HFFc6 (cell line): ENCODE measurements around the gene HOXB2. TPM values are rescaled to one million over a fixed set of nuclear protein-coding genes. Genes with fewer than 3 reads are reported as not detected.

Experiments
- DNase-seq: peaks from one replicate; pipeline ENCODE4 v3.0.0-alpha.2; 2018
- H3K27ac Mint-ChIP-seq: 2 replicates; pipeline ENCODE4 v1.8.0; 2020; ENCODE audit warnings: mild to moderate bottlenecking, mixed read lengths
- H3K27me3 Mint-ChIP-seq: 2 replicates; pipeline ENCODE4 v1.8.0; 2021; ENCODE audit warnings: mild to moderate bottlenecking, moderate library complexity, mixed read lengths; ENCODE audit not compliant: insufficient read depth
- H3K36me3 Mint-ChIP-seq: 2 replicates; pipeline ENCODE4 v1.8.0; 2021; ENCODE audit warnings: low read depth, mixed read lengths
- H3K4me1 Mint-ChIP-seq: 2 replicates; pipeline ENCODE4 v1.8.0; 2020; ENCODE audit warnings: low read depth, mixed read lengths
- H3K4me3 Mint-ChIP-seq: 2 replicates; pipeline ENCODE4 v1.8.0; 2020; ENCODE audit warnings: mild to moderate bottlenecking, moderate library complexity, mixed read lengths
- H3K9me3 Mint-ChIP-seq: 2 replicates; pipeline ENCODE4 v1.8.0; 2020; ENCODE audit warnings: mild to moderate bottlenecking, mixed read lengths
- CTCF ChIP-seq: fragments of 200-600 bp; sonication (generic); IDR thresholded peaks from 2 replicates; pipeline ENCODE4 v1.5.0; 2021; ENCODE audit warnings: antibody characterized with exemption, mild to moderate bottlenecking
- total RNA-seq, 6 experiments: library from RNA; stranded (reverse); fragmentation: NEBNext Ultra II Directional; extraction: Animal tissue kit (Norgen Biotek cat#: 25700); gene quantifications; 2 replicates in 1 of 6; 3 replicates in 5 of 6; pipeline ENCODE4 v1.2.3, GENCODE V29; 2021

The HOXB2 gene
- total RNA-seq, 6 experiments from 2014 or later, result not detected

- Mint-ChIP-seq H3K9me3 (no peaks in the 10 kb centered on the region), H3K4me1 (no peaks in the 10 kb centered on the region; the same call in 1 of the 2 replicates), H3K27ac (no peak overlapping the region), H3K27me3 (peaks cover 56% of the 10 kb centered on the region), H3K4me3 (no peak overlapping the region), H3K36me3 (no peaks in the 10 kb centered on the region)
- no peak for DNase-seq
- no peak for TF ChIP-seq CTCF
Observed at GRCh38 chr17:48519427-48519826, 25.5 kb downstream of the HOXB2 start.

- H3K4me1 Mint-ChIP-seq, result no peaks in the 10 kb centered on the region; the same call in 1 of the 2 replicates
- no peaks in the 10 kb centered on the region for H3K36me3 Mint-ChIP-seq
- peaks cover 62% of the 10 kb centered on the region for H3K27me3 Mint-ChIP-seq
- H3K27ac Mint-ChIP-seq, result no peak overlapping the region
- DNase-seq, result no peak
- no peaks in the 10 kb centered on the region for H3K9me3 Mint-ChIP-seq
- TF ChIP-seq CTCF, result no peak
- H3K4me3 Mint-ChIP-seq, result no peak overlapping the region
Observed at GRCh38 chr17:48517478-48517877, 27.4 kb downstream of the HOXB2 start.

- no peaks in the 10 kb centered on the region; the same call in 1 of the 2 replicates for H3K4me1 Mint-ChIP-seq
- H3K27ac Mint-ChIP-seq, result no peak overlapping the region
- peaks cover 55% of the 10 kb centered on the region for H3K27me3 Mint-ChIP-seq
Observed at GRCh38 chr17:48515925-48516900, 28.7 kb downstream of the HOXB2 start.

GRCh38 chr17:48514477-48514876, 30.4 kb downstream of the HOXB2 start:
- no peak for TF ChIP-seq CTCF
- no peaks in the 10 kb centered on the region for H3K36me3 Mint-ChIP-seq
- no peak overlapping the region for H3K4me3 Mint-ChIP-seq
- DNase-seq, result no peak
- no peak overlapping the region for H3K27ac Mint-ChIP-seq
- H3K4me1 Mint-ChIP-seq, result no peaks in the 10 kb centered on the region
- H3K9me3 Mint-ChIP-seq, result no peaks in the 10 kb centered on the region
- H3K27me3 Mint-ChIP-seq, result peaks cover 48% of the 10 kb centered on the region

More at GRCh38 chr17:48515925-48516900, 28.7 kb downstream of the HOXB2 start:
- Mint-ChIP-seq H3K4me3 (no peak overlapping the region), H3K9me3 (no peaks in the 10 kb centered on the region), H3K36me3 (no peaks in the 10 kb centered on the region)
- no peak for TF ChIP-seq CTCF
- DNase-seq, result no peak

- Mint-ChIP-seq H3K9me3 (no peaks in the 10 kb centered on the region), H3K36me3 (no peaks in the 10 kb centered on the region), H3K4me3 (no peak overlapping the region), H3K4me1 (no peaks in the 10 kb centered on the region), H3K27ac (no peak overlapping the region), H3K27me3 (peaks cover 42% of the 10 kb centered on the region)
- DNase-seq, result no peak
- no peak for TF ChIP-seq CTCF
Observed at GRCh38 chr17:48513666-48514455, 31.0 kb downstream of the HOXB2 start.
